ENCODE data around the gene SNX10. TPM values are rescaled to one million over a fixed set of nuclear protein-coding genes. Genes with fewer than 3 reads are reported as not detected.

Gene SNX10
- total and polyA plus RNA-seq, 2 donors (not counting 1 experiment from before 2014, with no cell fraction given), result under 0.01 to 0.41 TPM

DNA sequence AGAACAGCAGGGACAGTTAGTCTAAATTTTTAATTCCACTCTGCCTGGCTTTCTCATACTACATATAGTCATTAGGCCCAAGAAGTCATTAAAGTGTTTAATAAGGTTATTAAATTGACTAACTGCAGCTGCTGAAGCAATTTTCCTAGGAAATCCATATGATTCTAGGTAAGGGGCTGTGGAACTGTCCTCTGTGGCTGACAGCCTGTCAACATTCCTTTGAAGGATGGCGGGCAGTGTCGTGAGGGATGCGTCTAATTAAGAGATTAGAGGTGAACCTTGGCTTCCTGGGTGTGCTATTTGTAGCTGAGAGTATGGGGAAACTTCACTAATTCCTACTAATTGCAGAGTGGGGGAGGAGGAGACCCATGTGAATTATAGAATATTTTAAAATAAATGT, 64.6 kb downstream of the SNX10 start:
- Histone ChIP-seq H3K27ac (ENCODE audit: insufficient read depth, low read length) (no peak overlapping the region), H3K9me3 (ENCODE audit: control insufficient read depth, insufficient read depth, low read depth, low read length) (no peaks in the 10 kb centered on the region), H3K4me3 (replicated peaks in 1 of 4; ENCODE audit: control extremely low read depth in 1 of 4, insufficient read depth in 1 of 4, low read depth in 3 of 4, low read length in 4 of 4) (no peak overlapping the region), H3K79me2 (ENCODE audit: control insufficient read depth, insufficient read depth, low read length) (no peaks in the 10 kb centered on the region), H4K20me1 (ENCODE audit: control insufficient read depth, extremely low read depth, insufficient read depth, low read length) (no peaks in the 10 kb centered on the region), H2AFZ (ENCODE audit: low read length) (no peak overlapping the region), H3K36me3 (ENCODE audit: control insufficient read depth, insufficient read depth, low read length) (no peaks in the 10 kb centered on the region), H3K4me2 (ENCODE audit: extremely low read depth, insufficient read depth, low read length) (no peak overlapping the region), H3K4me1 (ENCODE audit: control insufficient read depth, extremely low read depth, insufficient read depth, low read length) (no peaks in the 10 kb centered on the region), H3K27me3 (ENCODE audit: control insufficient read depth, insufficient read depth, low read length) (no peaks in the 10 kb centered on the region), H3K9ac (ENCODE audit: insufficient read depth, low read length) (no peak overlapping the region)
- DNase-seq (ENCODE audit: low read depth in 2 of 2), result no peak
- TF ChIP-seq CTCF (conservative IDR thresholded peaks at IDR 0.05 in 1 of 2, IDR thresholded peaks at IDR 0.05 in 1 of 2; ENCODE audit: low read depth in 1 of 2, low read length in 2 of 2), result no peak
- no peak for TF ChIP-seq EZH2 (IDR thresholded peaks at IDR 0.05; ENCODE audit: low read length, missing control alignments)

DNA sequence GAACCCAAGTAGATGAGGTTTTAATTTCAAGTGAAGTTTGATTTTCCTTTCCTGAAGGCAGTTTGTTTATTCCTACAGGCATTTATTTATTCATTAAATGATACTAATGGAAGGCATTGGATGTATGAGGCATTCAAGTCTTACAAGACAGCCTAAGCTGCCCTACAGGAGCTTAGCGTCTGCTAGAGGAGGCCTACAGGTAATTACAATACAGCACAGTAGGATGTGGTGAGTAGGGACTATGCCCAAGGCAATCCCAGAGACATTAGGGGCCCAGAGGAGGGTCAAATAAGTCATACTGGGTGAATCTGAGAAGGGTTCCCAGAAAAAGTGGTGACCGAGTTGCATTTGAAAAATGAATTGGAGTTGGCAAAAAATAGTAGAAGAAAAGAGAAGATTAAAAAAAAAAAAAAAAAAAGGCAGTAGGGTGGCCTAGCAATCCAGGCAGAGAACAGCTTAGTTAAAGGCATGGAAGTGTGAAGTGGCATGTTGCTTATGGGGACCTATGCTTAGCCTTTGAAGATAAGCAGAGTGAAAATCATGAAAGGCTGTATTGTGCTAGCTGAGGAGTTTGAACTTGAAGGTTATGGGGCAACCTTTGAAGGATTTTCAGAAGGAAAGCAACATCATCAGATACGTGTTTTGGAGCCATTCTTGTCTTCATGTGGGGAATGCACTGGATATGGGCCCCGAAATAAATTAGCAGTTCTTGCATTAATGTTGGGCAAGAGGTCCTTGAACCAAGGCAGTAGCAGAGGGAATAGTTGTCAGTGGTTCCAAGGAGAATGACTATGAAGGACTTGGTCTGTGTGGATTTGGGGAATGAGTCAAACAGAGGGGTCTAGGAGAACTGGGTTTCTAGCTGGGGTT, 65.5 kb downstream of the SNX10 start:
- no peaks in the 10 kb centered on the region for H3K27me3 ChIP-seq (ENCODE audit: control insufficient read depth, insufficient read depth, low read length)
- H2AFZ ChIP-seq (ENCODE audit: low read length), result no peak overlapping the region
- no peak overlapping the region for H3K27ac ChIP-seq (ENCODE audit: insufficient read depth, low read length)
- H3K36me3 ChIP-seq (ENCODE audit: control insufficient read depth, insufficient read depth, low read length), result no peaks in the 10 kb centered on the region
- H3K79me2 ChIP-seq (ENCODE audit: control insufficient read depth, insufficient read depth, low read length), result no peaks in the 10 kb centered on the region
- no peak overlapping the region for H3K4me2 ChIP-seq (ENCODE audit: extremely low read depth, insufficient read depth, low read length)
- H3K9me3 ChIP-seq (ENCODE audit: control insufficient read depth, insufficient read depth, low read depth, low read length), result no peaks in the 10 kb centered on the region
- no peaks in the 10 kb centered on the region for H4K20me1 ChIP-seq (ENCODE audit: control insufficient read depth, extremely low read depth, insufficient read depth, low read length)
- no peak for DNase-seq (ENCODE audit: low read depth in 2 of 2)
- H3K4me3 ChIP-seq (replicated peaks in 1 of 4; ENCODE audit: control extremely low read depth in 1 of 4, insufficient read depth in 1 of 4, low read depth in 3 of 4, low read length in 4 of 4), result no peak overlapping the region
- H3K9ac ChIP-seq (ENCODE audit: insufficient read depth, low read length), result no peak overlapping the region
- TF ChIP-seq EZH2 (IDR thresholded peaks at IDR 0.05; ENCODE audit: low read length, missing control alignments) (no peak), CTCF (conservative IDR thresholded peaks at IDR 0.05 in 1 of 2, IDR thresholded peaks at IDR 0.05 in 1 of 2; ENCODE audit: low read depth in 1 of 2, low read length in 2 of 2) (no peak)
- no peaks in the 10 kb centered on the region for H3K4me1 ChIP-seq (ENCODE audit: control insufficient read depth, extremely low read depth, insufficient read depth, low read length)

- no peak for DNase-seq (ENCODE audit: low read depth in 2 of 2)
- Histone ChIP-seq H2AFZ (ENCODE audit: low read length) (no peak overlapping the region), H3K9me3 (ENCODE audit: control insufficient read depth, insufficient read depth, low read depth, low read length) (no peaks in the 10 kb centered on the region), H3K4me1 (ENCODE audit: control insufficient read depth, extremely low read depth, insufficient read depth, low read length) (no peaks in the 10 kb centered on the region), H3K79me2 (ENCODE audit: control insufficient read depth, insufficient read depth, low read length) (no peaks in the 10 kb centered on the region), H4K20me1 (ENCODE audit: control insufficient read depth, extremely low read depth, insufficient read depth, low read length) (no peaks in the 10 kb centered on the region), H3K36me3 (ENCODE audit: control insufficient read depth, insufficient read depth, low read length) (no peaks in the 10 kb centered on the region), H3K27me3 (ENCODE audit: control insufficient read depth, insufficient read depth, low read length) (no peaks in the 10 kb centered on the region), H3K4me2 (ENCODE audit: extremely low read depth, insufficient read depth, low read length) (no peak overlapping the region), H3K27ac (ENCODE audit: insufficient read depth, low read length) (no peak overlapping the region), H3K4me3 (replicated peaks in 1 of 4; ENCODE audit: control extremely low read depth in 1 of 4, insufficient read depth in 1 of 4, low read depth in 3 of 4, low read length in 4 of 4) (no peak overlapping the region), H3K9ac (ENCODE audit: insufficient read depth, low read length) (no peak overlapping the region)
- TF ChIP-seq CTCF (conservative IDR thresholded peaks at IDR 0.05 in 1 of 2, IDR thresholded peaks at IDR 0.05 in 1 of 2; ENCODE audit: low read depth in 1 of 2, low read length in 2 of 2) (no peak), EZH2 (IDR thresholded peaks at IDR 0.05; ENCODE audit: low read length, missing control alignments) (no peak)
Observed at GRCh38 chr7:26357799-26358151, 66.1 kb downstream of the SNX10 start.

Data from fibroblast of lung (primary cell).